GM21381 (cell line): Measurements from ENCODE around the gene APLP2.

Source experiments
- ATAC-seq: cut with Tn5 transposase; IDR thresholded peaks from one replicate; pipeline ENCODE4 v1.9.1; 2021; ENCODE audit warnings: mild to moderate bottlenecking, moderate library complexity; ENCODE audit not compliant: unreplicated experiment

Gene APLP2

GRCh38 chr11:130114726-130115125 lies 45.0 kb downstream of the APLP2 start:
- ATAC-seq, result no peak

GRCh38 chr11:130115218-130115617 lies 45.5 kb downstream of the APLP2 start:
- ATAC-seq, result no peak

GRCh38 chr11:130118165-130118564 lies 48.5 kb downstream of the APLP2 start:
- peak; percentile 85 for ATAC-seq

GRCh38 chr11:130118636-130119387 lies 49.1 kb downstream of the APLP2 start:
- peak; percentile 55 for ATAC-seq

GRCh38 chr11:130120045-130120444 lies 50.4 kb downstream of the APLP2 start:
- no peak for ATAC-seq

- ATAC-seq, result no peak
These were observed 51.8 kb downstream of the APLP2 start for GRCh38 chr11:130121445-130121978.

- no peak for ATAC-seq
These were observed 52.5 kb downstream of the APLP2 start for GRCh38 chr11:130122141-130122575.

- no peak for ATAC-seq
These were observed 53.8 kb downstream of the APLP2 start for GRCh38 chr11:130123414-130124040.

- ATAC-seq, result no peak
These were observed 54.4 kb downstream of the APLP2 start for GRCh38 chr11:130124096-130124495.

- no peak for ATAC-seq
These were observed 55.9 kb downstream of the APLP2 start for GRCh38 chr11:130125638-130126037.

GRCh38 chr11:130126516-130126915 lies 56.8 kb downstream of the APLP2 start:
- no peak for ATAC-seq

GRCh38 chr11:130127509-130127908 lies 57.8 kb downstream of the APLP2 start:
- no peak for ATAC-seq

- ATAC-seq, result no peak
These were observed 58.9 kb downstream of the APLP2 start for GRCh38 chr11:130128626-130129025.

GRCh38 chr11:130129922-130130321 lies 60.2 kb downstream of the APLP2 start:
- no peak for ATAC-seq

- peak; percentile 84 for ATAC-seq
These were observed 62.5 kb downstream of the APLP2 start for GRCh38 chr11:130131961-130132850.

- no peak for ATAC-seq
These were observed 64.0 kb downstream of the APLP2 start for GRCh38 chr11:130133716-130134115.

- ATAC-seq, result no peak
These were observed 66.4 kb downstream of the APLP2 start for GRCh38 chr11:130136107-130136506.

- no peak for ATAC-seq
These were observed 68.3 kb downstream of the APLP2 start for GRCh38 chr11:130137999-130138398.

- ATAC-seq, result no peak
These were observed 69.7 kb downstream of the APLP2 start for GRCh38 chr11:130139401-130139800.

- no peak for ATAC-seq
These were observed 72.1 kb downstream of the APLP2 start for GRCh38 chr11:130141561-130142341.
